Colon (tissue), 2 donors: Measurements from ENCODE around the gene SAXO1.
"Not testable (repeated sequence)": the region's sequence is repeated elsewhere in the genome, so short reads cannot be mapped to it uniquely, and the experiment has no call there.

Source experiments
- FAIRE-seq: peaks from 2 replicates; lab custom pipeline; 2012; peaks lifted over from hg19 to GRCh38; lab: Jason Lieb, UNC
- donor health status: control.
- donor health status: control.

SAXO1 gene

DNA sequence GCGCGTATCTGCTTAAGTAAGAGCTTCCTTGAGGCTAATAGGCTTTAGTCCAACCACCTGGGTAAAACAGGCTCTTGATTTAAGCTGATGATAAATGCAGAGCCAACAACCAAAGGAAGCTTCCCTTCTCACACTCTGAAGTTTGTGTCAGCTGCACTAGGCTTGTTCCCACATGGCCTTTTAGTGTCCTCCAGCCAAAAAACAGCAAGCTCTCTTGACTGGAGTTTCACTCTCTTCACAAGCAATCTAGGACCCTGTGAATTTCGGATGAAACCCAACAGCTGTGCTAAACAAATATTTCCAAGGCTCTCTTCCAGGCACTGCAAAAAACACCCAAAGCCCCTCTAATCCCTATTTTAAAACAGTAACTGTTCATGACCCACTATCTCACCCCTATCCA, 63.9 kb downstream of the SAXO1 start:
- FAIRE-seq: no peak

DNA sequence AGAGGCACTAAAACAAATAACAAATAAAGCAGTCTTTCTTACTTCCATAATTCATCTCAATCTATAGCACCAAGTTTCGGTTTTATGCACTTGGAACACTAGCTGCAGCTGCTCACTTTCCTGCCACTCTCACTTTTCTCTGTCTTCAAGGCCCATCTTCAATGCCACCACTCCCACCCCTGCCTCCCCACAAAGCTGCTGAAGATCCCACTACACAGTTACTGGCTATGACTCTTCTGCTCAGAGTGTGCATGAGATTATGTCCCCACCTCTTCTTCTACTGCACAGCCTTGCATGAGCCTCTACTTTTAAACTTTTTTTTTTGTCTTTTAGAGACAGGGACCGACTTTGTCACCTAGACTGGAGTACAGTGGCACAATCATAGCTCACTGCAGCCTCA, 77.4 kb downstream of the SAXO1 start:
- no peak for FAIRE-seq

DNA sequence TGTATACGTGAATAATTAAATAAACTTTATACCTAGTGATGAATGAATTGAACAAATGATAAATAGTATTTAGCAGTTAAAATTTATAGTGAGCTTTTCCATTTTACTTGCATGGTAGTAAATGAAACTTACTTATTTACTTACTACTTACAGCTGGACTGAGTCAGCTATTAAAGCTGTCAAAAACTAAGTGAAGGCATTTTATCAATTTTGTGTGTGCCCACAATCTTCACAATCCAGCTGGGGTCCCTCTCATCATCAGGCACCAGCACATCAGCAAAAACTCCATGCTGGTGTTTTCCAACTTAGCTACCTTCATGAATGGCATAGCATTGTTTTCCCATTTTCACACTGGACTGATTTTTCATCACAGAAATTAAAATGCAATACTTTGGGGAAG, 81.1 kb downstream of the SAXO1 start:
- FAIRE-seq: no peak

DNA sequence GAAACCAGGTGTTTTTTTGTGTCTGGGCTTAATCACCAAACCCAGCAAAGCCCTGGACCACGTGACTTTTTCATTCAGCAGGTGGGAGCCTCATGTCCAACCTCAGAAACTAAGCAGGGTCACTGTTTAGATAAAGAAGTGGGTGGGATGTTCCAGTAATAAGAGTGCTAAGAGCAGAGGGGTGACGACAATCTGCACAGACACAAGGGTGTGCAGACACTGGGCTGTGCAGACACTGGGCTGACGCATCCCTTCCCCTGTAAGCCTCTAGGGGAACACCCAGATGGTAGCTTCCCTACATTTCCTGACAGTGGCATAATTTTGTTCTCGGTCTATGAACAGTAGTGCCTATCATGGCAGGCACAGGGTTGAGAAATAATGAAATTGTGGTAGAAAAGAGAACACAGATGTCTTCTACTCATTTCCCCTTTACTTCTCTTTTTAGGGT, 85.1 kb downstream of the SAXO1 start:
- no peak for FAIRE-seq

DNA sequence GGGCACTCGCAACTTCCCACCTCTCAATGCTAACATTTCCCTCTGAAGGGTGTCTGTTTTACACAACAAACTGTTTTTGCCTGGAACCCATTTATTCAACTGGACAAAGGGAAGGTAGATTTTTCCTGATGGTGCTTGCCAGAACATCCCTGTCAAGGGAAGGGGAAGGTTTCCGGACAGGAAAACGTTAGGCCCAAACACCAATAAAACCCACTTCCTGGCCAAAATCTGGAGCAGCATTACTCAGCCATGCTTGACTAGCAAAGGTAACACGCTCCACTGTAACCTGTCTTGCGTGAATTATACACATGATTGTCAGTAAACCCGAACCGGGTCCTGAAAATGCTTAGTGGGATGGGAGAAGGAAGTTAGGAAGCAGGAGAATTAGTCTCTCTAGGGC, 90.2 kb downstream of the SAXO1 start:
- no peak for FAIRE-seq

DNA sequence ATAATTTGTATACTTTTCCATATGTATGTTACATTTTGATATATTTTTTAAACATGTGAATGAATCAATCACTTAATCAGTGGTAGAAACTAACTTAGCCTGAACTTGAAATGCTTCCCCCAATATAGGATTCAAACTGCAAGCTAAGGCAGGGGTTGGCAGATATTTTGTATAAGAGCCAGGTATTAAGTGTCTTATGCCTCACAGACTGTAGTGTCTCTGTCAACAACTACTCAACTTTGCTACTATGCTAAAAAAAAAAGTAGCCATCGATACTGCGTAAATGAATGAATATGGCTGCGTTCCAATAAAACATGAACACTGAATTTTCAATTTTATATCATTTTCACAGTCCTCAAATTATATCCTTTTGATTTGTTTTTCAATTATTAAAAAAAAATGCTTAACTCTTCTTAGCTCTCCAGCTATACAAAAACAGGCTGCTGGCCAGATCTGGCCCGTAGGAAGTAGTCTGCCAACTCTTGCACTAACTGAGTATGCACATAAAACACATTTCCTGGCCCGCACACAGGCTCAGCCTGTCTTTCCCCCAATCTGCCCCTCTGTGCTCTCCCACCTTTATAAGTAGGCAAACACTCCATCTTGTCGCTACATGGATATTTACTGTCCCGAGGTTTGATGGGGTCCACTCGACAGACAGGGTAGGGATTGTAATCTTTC, 91.8 kb downstream of the SAXO1 start:
- FAIRE-seq: no peak

DNA sequence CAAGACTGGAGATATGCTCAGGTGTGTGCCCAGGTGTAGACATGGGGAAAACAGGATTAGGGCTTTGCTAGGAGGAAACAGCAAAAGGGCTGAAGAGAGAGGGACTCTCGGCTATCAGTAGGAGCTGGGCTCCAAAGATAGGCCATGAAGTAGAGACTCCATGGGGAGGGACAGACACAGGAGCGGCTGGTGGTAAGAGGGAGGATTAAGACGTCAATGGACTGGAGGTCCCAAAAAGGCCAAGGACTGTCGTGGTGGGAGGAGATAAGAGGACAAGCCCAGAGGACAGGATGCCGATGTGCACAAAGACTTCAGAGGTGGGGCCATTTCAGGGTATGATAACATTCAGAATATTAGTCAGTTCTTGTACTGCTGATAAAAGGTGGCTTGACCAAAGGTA, 93.1 kb downstream of the SAXO1 start:
- no peak for FAIRE-seq

DNA sequence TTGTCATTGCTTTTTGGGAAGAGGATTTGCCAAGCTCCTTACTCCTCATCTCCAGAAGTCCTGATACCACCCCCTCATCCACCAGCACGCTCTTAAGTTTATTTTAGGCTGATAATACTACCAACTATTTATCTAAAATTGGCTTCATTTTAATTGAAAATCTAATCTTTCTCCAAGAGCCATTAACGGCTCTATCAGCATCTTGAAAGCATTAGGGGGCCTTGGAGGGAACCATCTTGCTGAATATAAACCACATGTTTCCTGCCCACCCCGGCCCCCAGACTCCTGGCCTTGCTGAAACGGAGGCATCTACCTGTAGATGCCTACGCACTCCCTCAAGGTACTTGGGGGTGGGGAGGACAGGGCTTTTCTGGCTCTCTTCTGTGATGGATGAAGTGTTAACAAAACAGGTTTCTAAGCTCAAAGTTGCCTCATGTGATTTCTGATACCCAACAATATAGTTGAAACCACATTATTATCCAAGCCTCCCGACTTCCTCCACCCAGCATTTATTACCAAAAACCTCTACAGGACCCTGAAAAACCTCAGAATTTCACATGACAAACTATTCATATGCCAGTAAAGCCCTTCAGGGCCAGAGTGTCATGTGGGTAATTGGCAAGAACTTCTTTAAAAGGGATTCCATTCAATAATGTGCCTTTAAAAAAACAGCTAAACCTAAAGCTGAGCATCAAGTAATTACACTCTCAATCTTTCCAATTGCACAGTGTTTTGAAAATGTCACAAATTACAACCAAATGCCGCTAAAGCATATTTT, 96.7 kb downstream of the SAXO1 start:
- no peak for FAIRE-seq

DNA sequence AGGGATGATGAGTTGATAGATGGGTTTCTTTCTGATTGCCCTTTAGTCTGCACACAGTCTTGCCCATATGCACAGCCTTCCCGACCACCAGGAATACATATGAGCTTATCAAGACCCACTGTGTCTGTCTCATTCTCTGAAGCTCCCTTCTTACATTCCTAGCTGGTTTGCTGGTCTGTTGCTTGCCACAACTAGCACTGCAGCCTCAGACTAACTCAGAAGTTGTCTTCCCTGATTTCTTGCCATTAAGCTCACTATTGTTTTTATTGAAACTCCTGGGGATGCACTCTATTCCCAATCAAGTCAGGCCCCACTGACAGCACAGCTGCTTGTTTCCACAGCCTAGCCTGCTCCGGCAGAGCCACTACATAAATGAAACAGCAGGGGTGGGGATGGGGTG, 97.5 kb downstream of the SAXO1 start:
- no peak for FAIRE-seq

DNA sequence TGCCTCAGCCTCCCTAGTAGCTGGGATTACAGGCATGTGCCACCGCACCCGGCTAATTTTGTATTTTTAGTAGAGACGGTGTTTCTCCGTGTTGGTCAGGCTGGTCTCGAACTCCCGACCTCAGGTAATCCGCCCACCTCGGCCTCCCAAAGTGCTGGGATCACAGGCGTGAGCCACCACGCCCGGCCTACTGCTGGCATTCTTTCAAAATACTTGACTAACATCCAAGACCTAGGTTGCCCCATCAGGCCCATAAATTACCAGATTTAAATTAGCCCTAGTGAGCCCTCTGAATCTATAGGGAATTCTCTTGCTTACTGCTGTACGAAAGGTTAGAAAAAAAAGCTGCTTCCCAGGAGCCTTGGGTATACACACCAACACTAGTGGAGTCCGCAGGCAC, 102.4 kb downstream of the SAXO1 start:
- not testable (repeated sequence) for FAIRE-seq

DNA sequence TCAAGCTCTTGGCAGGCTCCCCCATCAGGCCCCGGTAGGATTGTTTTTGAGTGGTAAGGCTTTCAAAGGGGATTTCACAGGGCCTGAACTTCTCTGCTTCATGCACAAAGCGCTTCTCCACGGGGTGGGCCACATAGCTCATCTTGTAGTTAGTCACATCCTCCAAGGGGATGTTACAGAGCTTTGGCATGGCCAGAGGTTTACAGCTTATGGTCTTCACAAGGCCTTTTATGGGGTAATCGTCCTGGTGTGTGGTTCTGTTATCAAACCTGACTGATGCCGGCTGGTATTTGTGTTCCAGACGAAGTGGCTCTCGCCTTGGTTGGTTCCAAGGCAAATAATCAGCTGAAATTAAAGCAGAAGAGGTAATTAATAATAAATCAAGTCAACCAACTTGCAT, 104.3 kb downstream of the SAXO1 start:
- FAIRE-seq: no peak

DNA sequence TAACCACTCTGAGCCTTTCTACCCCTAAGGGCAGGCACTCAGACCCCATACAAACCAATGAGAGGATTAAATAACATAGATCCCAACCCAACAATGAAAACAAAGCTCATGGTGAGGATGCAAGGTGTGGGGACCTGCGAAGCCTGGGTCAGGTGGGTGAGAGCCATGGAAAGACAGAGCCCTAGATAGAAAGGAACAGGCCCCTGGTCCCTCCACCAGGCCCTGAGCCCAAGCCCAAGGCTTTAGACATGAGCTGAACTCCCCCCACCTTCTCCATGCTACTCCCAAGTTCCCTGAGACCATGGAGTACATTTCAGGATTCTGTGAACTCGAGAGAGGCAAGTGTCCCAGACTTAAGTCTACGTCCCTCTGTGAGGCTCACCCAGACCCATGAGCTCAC, 106.5 kb downstream of the SAXO1 start:
- no peak for FAIRE-seq

DNA sequence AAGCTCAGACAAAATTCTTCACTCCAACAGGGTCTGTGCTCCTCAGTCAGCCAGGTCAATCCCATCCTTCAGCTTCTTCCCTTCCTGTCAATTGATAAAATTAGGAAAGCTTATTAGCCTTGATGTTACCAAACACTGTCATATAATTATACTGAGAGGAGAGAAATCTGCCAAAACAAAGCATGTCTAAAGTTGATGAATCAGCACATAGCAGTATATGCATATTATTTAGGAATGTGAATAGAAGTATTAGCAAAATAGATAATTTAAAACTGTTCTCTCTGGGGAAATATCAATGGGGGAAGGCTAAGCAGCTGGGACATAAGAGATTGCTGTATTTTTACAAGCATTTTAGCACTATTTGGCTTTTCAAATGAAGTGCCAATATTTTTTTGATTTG, 107.1 kb downstream of the SAXO1 start:
- FAIRE-seq: no peak

DNA sequence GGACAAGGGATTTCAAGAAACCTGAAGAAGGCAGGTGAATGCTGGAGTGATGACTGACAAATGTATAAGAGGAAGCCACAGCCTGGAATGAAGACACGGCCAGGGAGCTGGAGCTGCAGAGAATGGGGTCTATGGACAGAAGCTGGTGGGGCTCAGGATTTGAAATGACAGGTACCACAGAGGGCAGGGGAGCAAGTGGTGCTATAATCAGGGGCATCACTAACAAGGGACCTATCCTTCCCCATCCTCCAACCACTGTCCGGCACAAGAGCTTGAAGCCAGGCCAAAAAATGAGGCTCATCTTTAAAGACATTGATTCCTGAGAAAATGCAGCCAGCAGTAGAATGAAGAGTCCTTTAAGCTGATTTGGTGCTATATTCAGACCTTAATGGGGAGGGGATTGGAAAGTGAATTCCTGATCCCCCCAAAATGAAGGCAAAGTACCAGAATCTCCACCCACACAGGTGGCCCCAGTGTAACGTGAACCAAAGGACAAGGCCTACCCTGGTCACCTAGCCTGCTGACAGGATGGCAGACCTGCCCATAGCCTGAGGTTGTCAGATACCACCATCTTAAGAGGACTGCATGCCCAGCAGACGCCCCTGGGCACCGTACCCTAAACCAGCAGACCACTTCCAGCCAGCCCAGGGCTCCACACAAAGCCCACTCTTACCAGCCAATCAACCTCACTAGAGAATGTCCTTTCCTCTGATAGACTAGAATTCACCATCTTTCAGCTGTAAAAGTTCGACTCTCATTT, 109.2 kb downstream of the SAXO1 start:
- no peak for FAIRE-seq

DNA sequence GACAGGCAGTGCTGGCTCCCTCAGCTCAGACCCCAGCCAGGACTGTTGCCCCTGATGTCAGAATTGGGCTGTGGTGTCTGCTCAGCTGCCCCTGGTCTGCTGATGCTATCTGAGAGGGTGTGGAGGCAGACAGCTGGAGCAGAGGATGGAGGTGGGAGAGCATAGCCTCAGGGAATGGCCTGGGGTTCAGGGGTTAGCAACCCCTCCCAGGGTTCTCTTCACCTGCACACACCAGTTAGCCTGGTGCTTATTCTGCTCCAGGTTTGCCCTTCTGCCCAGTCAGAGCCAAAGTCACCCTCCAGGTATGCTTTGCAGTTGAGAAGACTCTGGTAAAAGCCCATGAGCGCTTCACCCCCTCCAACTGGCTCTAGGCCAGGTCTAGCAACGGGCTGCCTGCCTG, 109.8 kb downstream of the SAXO1 start:
- FAIRE-seq: no peak

DNA sequence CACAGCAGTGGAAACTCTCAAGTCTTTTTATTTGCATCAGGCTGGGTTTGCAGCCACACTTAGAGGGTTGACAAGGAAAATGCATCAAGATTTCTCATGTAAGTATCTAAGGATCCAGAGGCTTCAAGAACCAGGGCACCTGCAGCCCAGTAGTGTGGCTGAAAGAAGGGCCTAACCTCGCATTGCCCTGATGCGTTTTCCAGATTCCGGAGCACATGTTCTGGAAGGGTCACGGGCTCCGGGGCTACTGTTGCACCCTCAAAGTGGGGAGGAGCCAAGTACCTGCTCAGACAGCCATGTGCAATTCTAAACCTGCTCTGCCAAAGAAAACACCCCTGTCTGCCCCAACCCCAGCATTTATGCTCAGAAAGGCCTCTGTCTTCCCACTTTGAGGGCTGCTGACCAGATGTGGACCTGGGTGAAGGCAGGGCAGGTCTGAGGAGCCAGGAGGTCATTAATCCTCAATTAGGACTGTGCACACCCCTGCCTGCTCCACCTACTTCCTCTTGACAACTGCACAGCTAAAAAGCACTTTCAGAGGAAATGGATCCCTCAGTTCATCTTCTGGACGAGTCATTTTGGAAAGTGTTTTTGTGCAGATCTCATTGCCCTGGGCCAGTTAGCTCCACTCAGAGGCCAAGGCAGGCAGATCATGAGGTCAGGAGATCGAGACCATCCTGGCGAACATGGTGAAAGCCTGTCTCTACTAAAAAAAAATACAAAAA, 110.7 kb downstream of the SAXO1 start:
- no peak for FAIRE-seq

DNA sequence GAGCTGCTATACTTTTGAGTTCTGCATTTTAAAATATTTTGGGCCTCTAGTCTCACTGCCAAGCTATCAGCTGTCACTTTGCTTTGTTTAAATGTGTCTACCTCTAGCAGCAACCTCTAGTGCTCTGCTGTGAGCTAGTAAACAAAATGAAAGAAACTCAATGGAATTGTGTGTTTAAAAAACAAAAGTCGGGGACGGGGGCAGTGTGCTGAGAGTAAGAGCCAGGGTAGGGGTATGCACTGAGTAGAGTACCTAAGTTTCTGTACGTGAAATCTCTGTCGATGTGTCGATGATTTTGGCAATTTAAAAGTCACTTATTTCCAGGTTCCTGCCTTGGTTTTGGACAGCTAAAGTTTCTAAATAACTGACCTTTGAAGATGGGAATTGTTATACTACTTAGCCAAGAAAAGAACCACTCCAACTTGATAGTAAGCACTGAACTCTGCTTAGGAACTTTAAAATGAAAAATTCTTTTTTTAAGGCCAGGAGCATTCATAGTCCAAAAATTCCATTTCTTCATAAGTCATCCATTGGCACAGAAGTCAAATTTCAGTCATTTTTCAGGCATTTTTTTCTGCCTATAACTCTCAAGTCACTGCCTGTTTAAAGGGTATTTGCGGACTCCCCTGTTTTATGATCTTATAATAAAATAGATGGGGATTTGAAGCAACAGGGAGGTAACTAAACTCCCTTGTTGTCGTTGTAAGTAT, 111.5 kb downstream of the SAXO1 start:
- no peak for FAIRE-seq

DNA sequence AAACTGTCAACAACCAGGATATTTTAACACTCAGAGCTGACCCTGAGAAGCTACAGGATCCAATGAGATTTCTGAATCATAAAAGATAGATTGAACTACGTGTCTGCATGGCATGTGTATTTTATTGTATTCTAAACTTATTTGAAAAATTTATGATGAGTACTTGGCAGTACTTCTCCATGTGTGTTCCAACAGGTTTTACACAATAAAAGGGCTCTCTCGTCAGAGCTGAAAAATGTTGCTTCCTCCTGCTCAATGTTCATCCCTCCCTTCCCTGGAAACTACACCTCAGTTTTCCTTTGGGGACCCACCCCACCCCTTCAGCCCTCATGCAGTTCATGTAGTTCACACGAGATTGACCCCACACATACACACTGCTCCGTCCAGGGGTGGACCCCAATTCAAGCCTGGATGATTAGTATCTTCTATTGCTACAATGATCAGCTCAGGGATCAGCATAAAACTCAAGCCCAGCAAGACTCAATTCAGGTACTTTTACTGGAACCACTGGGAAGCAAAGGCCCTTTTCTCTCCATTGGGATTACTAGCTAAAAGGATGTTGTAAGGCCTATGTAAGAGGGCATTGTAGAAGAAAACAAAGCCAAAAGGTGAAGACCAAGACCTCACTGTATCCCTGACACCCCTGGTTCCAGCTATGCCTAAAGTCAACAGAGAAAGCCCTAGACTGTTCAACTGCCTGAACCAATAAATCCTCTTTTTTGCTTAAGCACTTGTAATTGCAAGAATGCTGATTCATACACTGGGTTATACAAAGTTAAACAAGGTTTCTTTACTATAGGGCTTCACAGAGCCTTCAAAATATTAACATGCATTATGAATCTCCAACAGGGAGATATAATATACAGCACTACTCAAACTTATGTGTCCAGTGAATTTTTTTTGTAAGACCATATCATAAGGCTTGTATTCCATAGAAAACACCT, 112.6 kb downstream of the SAXO1 start:
- no peak for FAIRE-seq

DNA sequence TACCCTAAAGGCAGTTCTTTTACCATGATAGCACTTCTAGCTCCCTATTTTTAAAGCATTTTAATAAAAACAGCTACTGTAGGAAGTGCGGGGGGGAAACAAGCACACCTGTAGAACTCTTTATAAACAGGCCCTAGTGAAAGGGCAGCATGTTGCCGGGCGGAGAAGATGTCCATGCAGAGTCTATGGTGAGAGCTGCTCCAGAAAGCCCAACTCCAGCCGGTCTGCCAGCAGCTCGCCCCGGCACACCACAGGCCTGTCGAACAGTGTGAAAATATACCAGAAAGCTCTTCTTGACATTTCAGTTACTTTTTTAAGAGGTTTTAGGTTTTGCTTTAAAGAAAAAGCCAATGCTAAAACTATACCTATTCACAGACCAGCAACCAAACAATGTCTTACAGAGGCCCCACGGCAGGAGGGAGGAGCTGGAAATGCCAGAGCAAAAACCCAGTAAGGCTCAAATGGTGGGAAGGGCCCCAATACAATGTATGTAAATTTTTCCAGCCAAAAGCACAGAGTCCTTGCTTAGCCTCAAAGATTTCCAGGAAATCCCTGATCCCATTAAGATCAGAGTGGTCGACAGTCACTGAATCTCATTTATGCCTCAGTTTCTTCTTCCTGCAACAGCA, 121.2 kb downstream of the SAXO1 start:
- no peak for FAIRE-seq

DNA sequence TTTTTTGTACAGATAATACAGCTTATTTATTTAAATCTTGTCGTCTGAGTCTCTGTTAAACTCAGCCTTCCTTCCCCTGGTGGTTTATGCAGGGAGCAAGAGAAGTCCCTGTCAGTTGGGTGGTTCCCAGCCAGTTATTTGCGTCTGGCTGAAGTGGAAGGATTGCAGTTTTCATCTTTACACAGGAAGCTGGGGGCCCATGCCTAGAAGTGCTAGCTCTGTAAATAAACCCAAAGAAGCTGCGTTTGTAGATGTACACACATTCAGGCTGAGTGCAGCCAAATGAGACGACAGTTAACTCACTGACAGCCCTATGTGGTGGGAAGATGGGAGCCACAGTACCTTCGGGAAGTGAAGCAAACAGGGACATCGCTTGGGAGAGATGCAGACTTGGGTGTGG, 122.1 kb downstream of the SAXO1 start:
- no peak for FAIRE-seq
